H1 (cell line): Measurements from ENCODE around the gene OSBPL6. TPM values are rescaled to one million over a fixed set of nuclear protein-coding genes. Genes with fewer than 3 reads are reported as not detected.

Experiments used
- CTCF ChIA-PET: fragments of 300-600 bp; sonication (Branson Sonifier 250); formaldehyde crosslinking; loops from one replicate; lab custom pipeline; 2021; ENCODE audit not compliant: partially characterized antibody; lab: Charles Lee
- POLR2A ChIA-PET: fragments of 300-600 bp; sonication (Branson Sonifier 250); formaldehyde crosslinking; loops from one replicate; lab custom pipeline; 2021; ENCODE audit warnings: inconsistent platforms; ENCODE audit not compliant: partially characterized antibody; lab: Charles Lee
- DNase-seq, 2 experiments: peaks; one replicate each; pipeline versions ENCODE4 v3.0.0 to v3.0.0-alpha.2; 2010 to 2022; ENCODE audit warnings: low spot score in 2 of 2, low read depth in 1 of 2, mixed read lengths in 1 of 2
- FAIRE-seq: peaks from 2 replicates; lab custom pipeline; 2011; peaks lifted over from hg19 to GRCh38; lab: Jason Lieb, UNC
- H2AFZ ChIP-seq: 2 replicates; pipeline ENCODE4 v1.8.1; 2012; ENCODE audit warnings: low read length, inconsistent platforms
- H2AK5ac ChIP-seq: 2 replicates; pipeline ENCODE4 v1.6.1; 2013; ENCODE audit warnings: low read depth, low read length
- H2BK120ac ChIP-seq: replicated peaks from 2 replicates; pipeline ENCODE3; 2013; ENCODE audit warnings: low read depth, low read length, inconsistent platforms
- H2BK12ac ChIP-seq: 2 replicates; pipeline ENCODE4 v1.6.1; 2013; ENCODE audit warnings: low read depth, low read length
- H2BK15ac ChIP-seq: 2 replicates; pipeline ENCODE4 v1.6.1; 2013; ENCODE audit warnings: low read length
- H2BK20ac ChIP-seq: 2 replicates; pipeline ENCODE4 v1.6.1; 2013; ENCODE audit warnings: low read length
- H2BK5ac ChIP-seq: 2 replicates; pipeline ENCODE4 v1.6.1; 2013; ENCODE audit warnings: low read depth, low read length
- H3K14ac ChIP-seq: 2 replicates; pipeline ENCODE4 v1.6.1; 2013; ENCODE audit warnings: inconsistent platforms; ENCODE audit not compliant: insufficient read length
- H3K18ac ChIP-seq: 2 replicates; pipeline ENCODE4 v1.6.1; 2013; ENCODE audit warnings: low read length; ENCODE audit errors: extremely low read depth
- H3K23ac ChIP-seq: 2 replicates; pipeline ENCODE4 v1.6.1; 2013; ENCODE audit warnings: inconsistent platforms; ENCODE audit not compliant: insufficient read length
- H3K23me2 ChIP-seq: 2 replicates; pipeline ENCODE4 v1.6.1; 2013; ENCODE audit warnings: low read depth, low read length
- H3K27ac ChIP-seq: 2 replicates; pipeline ENCODE4 v1.6.1; 2011; ENCODE audit warnings: low read depth, low read length, inconsistent platforms
- H3K27me3 ChIP-seq, 4 experiments: replicated peaks in 1 of 4; 1 replicate in 1 of 4; 2 replicates in 3 of 4; pipeline versions ENCODE4 v1.6.1 to v1.8.1; 2011 to 2013; ENCODE audit warnings: low read length in 3 of 4, mild to moderate bottlenecking in 3 of 4, inconsistent platforms in 2 of 4, mixed read lengths in 2 of 4, moderate library complexity in 1 of 4; ENCODE audit not compliant: control insufficient read depth in 3 of 4, insufficient read depth in 3 of 4; ENCODE audit errors: extremely low read depth in 1 of 4
- H3K36me3 ChIP-seq, 4 experiments: 2 replicates each; pipeline versions ENCODE4 v1.6.1 to v1.8.1; 2011 to 2013; ENCODE audit warnings: mild to moderate bottlenecking in 4 of 4, low read length in 3 of 4, moderate library complexity in 2 of 4, control low read depth in 1 of 4, inconsistent platforms in 1 of 4; ENCODE audit not compliant: insufficient read depth in 4 of 4, control insufficient read depth in 2 of 4
- H3K4ac ChIP-seq: replicated peaks from 2 replicates; pipeline ENCODE3; 2013; ENCODE audit warnings: low read length, low read depth, mixed read lengths, inconsistent platforms; ENCODE audit not compliant: insufficient read length
- H3K4me1 ChIP-seq, 4 experiments: replicated peaks in 1 of 4; 1 replicate in 1 of 4; 2 replicates in 3 of 4; pipeline versions ENCODE4 v1.6.1 to v1.8.1; 2011 to 2013; ENCODE audit warnings: low read length in 3 of 4, inconsistent platforms in 2 of 4, mixed read lengths in 1 of 4; ENCODE audit not compliant: insufficient read depth in 4 of 4, control insufficient read depth in 3 of 4
- H3K4me2 ChIP-seq, 2 experiments: 2 replicates each; pipeline versions ENCODE4 v1.6.1 to v1.8.1; 2011 to 2013; ENCODE audit warnings: low read depth in 2 of 2, low read length in 2 of 2, control low read depth in 1 of 2, inconsistent platforms in 1 of 2, mild to moderate bottlenecking in 1 of 2; ENCODE audit not compliant: insufficient read depth in 1 of 2
- H3K4me3 ChIP-seq, 4 experiments: fragments of 200-600, 300-600 bp in 1 of 4; sonication (generic), shearing (Covaris generic), sonication (Bioruptor Twin) in 1 of 4; 2 replicates each; pipeline versions ENCODE4 v1.5.1 to v1.8.1; 2011 to 2016; ENCODE audit warnings: low read length in 4 of 4, low read depth in 3 of 4, control low read depth in 2 of 4, inconsistent platforms in 2 of 4, mild to moderate bottlenecking in 2 of 4, mixed read lengths in 1 of 4, moderate library complexity in 1 of 4; ENCODE audit not compliant: insufficient read depth in 2 of 4; ENCODE audit errors: extremely low read depth in 1 of 4
- H3K56ac ChIP-seq: replicated peaks from 2 replicates; pipeline ENCODE3; 2013; ENCODE audit warnings: low read depth, mild to moderate bottlenecking, mixed read lengths, low read length, inconsistent platforms; ENCODE audit not compliant: insufficient read length
- H3K79me1 ChIP-seq: 2 replicates; pipeline ENCODE4 v1.6.1; 2013; ENCODE audit warnings: low read depth, low read length, control low read depth
- H3K79me2 ChIP-seq, 2 experiments: 2 replicates each; pipeline versions ENCODE4 v1.6.1 to v1.8.1; 2012 to 2013; ENCODE audit warnings: low read length in 2 of 2, mild to moderate bottlenecking in 2 of 2, inconsistent platforms in 1 of 2; ENCODE audit not compliant: insufficient read depth in 2 of 2, control insufficient read depth in 1 of 2
- H3K9ac ChIP-seq, 4 experiments: replicated peaks in 1 of 4; 1 replicate in 1 of 4; 2 replicates in 3 of 4; pipeline versions ENCODE4 v1.6.1 to v1.8.1; 2011 to 2013; ENCODE audit warnings: low read depth in 3 of 4, low read length in 3 of 4, control low read depth in 2 of 4, mild to moderate bottlenecking in 2 of 4, moderate library complexity in 2 of 4, inconsistent platforms in 1 of 4; ENCODE audit errors: extremely low read depth in 1 of 4
- H3K9me3 ChIP-seq, 2 experiments: 2 replicates each; pipeline versions ENCODE4 v1.6.1 to v1.8.1; 2012 to 2013; ENCODE audit warnings: mild to moderate bottlenecking in 2 of 2, moderate library complexity in 2 of 2, control low read depth in 1 of 2, inconsistent platforms in 1 of 2, low read depth in 1 of 2, low read length in 1 of 2, mixed read lengths in 1 of 2; ENCODE audit not compliant: insufficient read depth in 2 of 2
- H4K20me1 ChIP-seq, 2 experiments: replicated peaks in 1 of 2; 2 replicates each; pipeline versions ENCODE3 to v1.8.1; 2011 to 2013; ENCODE audit warnings: inconsistent platforms in 2 of 2, low read length in 2 of 2, mild to moderate bottlenecking in 1 of 2; ENCODE audit not compliant: insufficient read depth in 2 of 2, control insufficient read depth in 1 of 2
- H4K5ac ChIP-seq: 2 replicates; pipeline ENCODE4 v1.6.1; 2013; ENCODE audit warnings: low read length, low read depth, mixed read lengths, inconsistent platforms; ENCODE audit not compliant: insufficient read length
- H4K8ac ChIP-seq: 2 replicates; pipeline ENCODE4 v1.8.0; 2013; ENCODE audit warnings: mild to moderate bottlenecking, moderate library complexity, low read length, inconsistent platforms; ENCODE audit not compliant: insufficient read depth; ENCODE audit errors: extremely low read depth
- H4K91ac ChIP-seq: replicated peaks from 2 replicates; pipeline ENCODE3; 2013; ENCODE audit warnings: low read length, mixed read lengths, inconsistent platforms; ENCODE audit not compliant: insufficient read length
- CEBPB ChIP-seq: IDR thresholded peaks from 2 replicates; pipeline ENCODE4 v1.6.1; 2012; ENCODE audit warnings: low read depth, low read length
- CHD1 ChIP-seq: IDR thresholded peaks from 2 replicates; pipeline ENCODE4 v1.6.1; 2012; ENCODE audit warnings: low read depth, low read length, improper control_type of control experiment
- EGR1 ChIP-seq: IDR thresholded peaks from 2 replicates; pipeline ENCODE4 v1.6.1; 2011; ENCODE audit warnings: low read depth, low read length, borderline replicate concordance
- EP300 ChIP-seq, 2 experiments: IDR thresholded peaks; 1 replicate in 1 of 2; 2 replicates in 1 of 2; pipeline ENCODE4 v1.6.1; 2011 to 2012; ENCODE audit warnings: low read depth in 2 of 2, low read length in 2 of 2, mild to moderate bottlenecking in 2 of 2, borderline replicate concordance in 1 of 2, inconsistent platforms in 1 of 2, moderate library complexity in 1 of 2
- KDM1A ChIP-seq: fragments of 200-600, 300-600 bp; sonication (generic); IDR thresholded peaks from 2 replicates; pipeline ENCODE4 v1.7.1; 2016; ENCODE audit warnings: mild to moderate bottlenecking, low read length, borderline replicate concordance
- POLR2A ChIP-seq, 2 experiments: IDR thresholded peaks; 1 replicate in 1 of 2; 2 replicates in 1 of 2; pipeline ENCODE4 v1.6.1; 2011; ENCODE audit warnings: low read depth in 2 of 2, low read length in 2 of 2, mild to moderate bottlenecking in 2 of 2; ENCODE audit errors: control extremely low read depth in 1 of 2
- SRF ChIP-seq: IDR thresholded peaks from 2 replicates; pipeline ENCODE4 v1.6.1; 2011; ENCODE audit warnings: mild to moderate bottlenecking, low read depth, low read length, moderate library complexity
- SUZ12 ChIP-seq: fragments of 200-600 bp; sonication (generic); IDR thresholded peaks from 2 replicates; pipeline ENCODE4 v1.6.1; 2012; ENCODE audit warnings: mild to moderate bottlenecking, inconsistent platforms, low read length, moderate library complexity, mixed read lengths
- TCF12 ChIP-seq: IDR thresholded peaks from 2 replicates; pipeline ENCODE4 v1.6.1; 2011; ENCODE audit warnings: low read depth, mild to moderate bottlenecking, low read length
- YY1 ChIP-seq: IDR thresholded peaks from 2 replicates; pipeline ENCODE4 v1.6.1; 2011; ENCODE audit warnings: low read depth, mild to moderate bottlenecking, low read length
- WGBS, 2 experiments: shearing (Covaris generic) in 1 of 2; methylation state at CpG; one replicate each; pipeline versions ENCODE4 v1.1.6 to v1.1.7; 2013 to 2015; ENCODE audit warnings: low lambda C conversion rate in 2 of 2, mixed read lengths in 2 of 2, inconsistent platforms in 1 of 2, low coverage in 1 of 2, missing lambda C conversion rate in 1 of 2; ENCODE audit not compliant: insufficient replicate concordance in 2 of 2, insufficient coverage in 1 of 2, insufficient read length in 1 of 2; ENCODE audit errors: extremely low coverage in 1 of 2, missing lambda C conversion rate in 1 of 2; 5-methylcytosine and 5-hydroxymethylcytosine counted together
- polyA plus RNA-seq, 7 experiments: library from polyadenylated mRNA; depleted of rRNA in 3 of 7; stranded (reverse) in 5 of 7; unstranded in 2 of 7; fragments of >200 nt in 5 of 7; fragments of 200-250 nt in 2 of 7; gene quantifications; 1 replicate in 5 of 7; 2 replicates in 1 of 7; 4 replicates in 1 of 7; pipeline versions ENCODE4 v1.2.1 to v1.2.3, GENCODE V29; 2011 to 2013; ENCODE audit warnings: missing spikeins in 2 of 7, mixed read lengths in 2 of 7
- total RNA-seq: library from RNA; stranded (reverse); fragmentation: NEBNext Ultra II Directional; extraction: Animal tissue kit (Norgen Biotek cat#: 25700); gene quantifications from 2 replicates; pipeline ENCODE4 v1.2.1, GENCODE V29; 2021
- TF ChIP-seq, protein P1 (sequence below): IDR thresholded peaks from 2 replicates; pipeline ENCODE4 v1.6.1; 2011; ENCODE audit warnings: low read depth, mild to moderate bottlenecking, low read length; ENCODE audit not compliant: insufficient read depth
- TF ChIP-seq, protein P2 (sequence below): IDR thresholded peaks from 2 replicates; pipeline ENCODE4 v1.6.1; 2011; ENCODE audit warnings: low read length, improper control_type of control experiment

OSBPL6 gene
- total and polyA plus RNA-seq, 2 of the 8 experiments (the other 6 are each of a cell fraction or from before 2014, with no cell fraction given), result 1.7 to 5.6 TPM

DNA sequence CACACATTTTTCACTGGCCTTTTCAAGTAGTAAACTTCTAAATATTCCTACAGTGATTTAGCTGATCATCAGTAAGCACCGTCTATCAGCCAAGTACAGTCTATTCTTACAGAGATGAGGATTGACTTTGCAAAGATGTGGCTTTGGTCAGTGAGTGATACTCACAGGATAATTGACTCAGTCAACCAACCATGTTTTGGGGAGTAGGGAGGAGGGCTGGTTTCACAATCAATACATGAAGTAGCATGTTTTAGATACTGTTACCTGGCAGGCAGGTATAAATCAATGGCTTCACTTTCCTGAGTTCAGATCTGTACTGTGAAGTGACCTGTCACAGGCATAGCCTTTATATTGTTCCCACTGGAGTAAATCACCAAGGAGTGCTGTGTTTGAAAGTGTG is 27.2 kb downstream of the OSBPL6 start:
- Histone ChIP-seq H3K79me2 (no peaks in the 10 kb centered on the region), H3K9me3 (no peaks in the 10 kb centered on the region; a peak in 1 of 4 replicates)
- no peak for DNase-seq
- TF ChIP-seq CEBPB, result no peak
- TF ChIP-seq KDM1A, result no peak
- no peak for TF ChIP-seq SRF
- no peak for TF ChIP-seq CHD1
- TF ChIP-seq, protein P1, sequence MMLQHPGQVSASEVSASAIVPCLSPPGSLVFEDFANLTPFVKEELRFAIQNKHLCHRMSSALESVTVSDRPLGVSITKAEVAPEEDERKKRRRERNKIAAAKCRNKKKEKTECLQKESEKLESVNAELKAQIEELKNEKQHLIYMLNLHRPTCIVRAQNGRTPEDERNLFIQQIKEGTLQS, result no peak
- TF ChIP-seq, protein P2, sequence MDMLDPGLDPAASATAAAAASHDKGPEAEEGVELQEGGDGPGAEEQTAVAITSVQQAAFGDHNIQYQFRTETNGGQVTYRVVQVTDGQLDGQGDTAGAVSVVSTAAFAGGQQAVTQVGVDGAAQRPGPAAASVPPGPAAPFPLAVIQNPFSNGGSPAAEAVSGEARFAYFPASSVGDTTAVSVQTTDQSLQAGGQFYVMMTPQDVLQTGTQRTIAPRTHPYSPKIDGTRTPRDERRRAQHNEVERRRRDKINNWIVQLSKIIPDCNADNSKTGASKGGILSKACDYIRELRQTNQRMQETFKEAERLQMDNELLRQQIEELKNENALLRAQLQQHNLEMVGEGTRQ, result no peak
- no peak for TF ChIP-seq TCF12
- no peak for TF ChIP-seq EP300 (IDR thresholded peaks at IDR 0.05; ENCODE audit: borderline replicate concordance in 1 of 2, low read depth in 2 of 2, low read length in 2 of 2)
- no peak for TF ChIP-seq POLR2A (IDR thresholded peaks at IDR 0.05; ENCODE audit: control extremely low read depth in 1 of 2, low read depth in 2 of 2, low read length in 2 of 2)
- no peak for TF ChIP-seq EGR1
- TF ChIP-seq SUZ12, result no peak
- TF ChIP-seq YY1, result no peak

More for the DNA sequence above, 27.2 kb downstream of the OSBPL6 start:
- no peak overlapping the region for H4K5ac ChIP-seq
- no peak overlapping the region for H3K4me3 ChIP-seq
- H2AFZ ChIP-seq, result no peak overlapping the region
- no peak overlapping the region for H3K9ac ChIP-seq
- no peak overlapping the region for H3K4ac ChIP-seq
- H4K8ac ChIP-seq, result no peak overlapping the region
- no peak overlapping the region for H2BK20ac ChIP-seq
- no peak overlapping the region for H3K4me2 ChIP-seq
- no peak overlapping the region for H2BK5ac ChIP-seq
- FAIRE-seq, result no peak
- peaks cover 5% of the 10 kb centered on the region; the same call in 1 of the 2 replicates for H3K23me2 ChIP-seq
- no peak overlapping the region for H2BK12ac ChIP-seq
- WGBS, 2 experiments, result 100% methylated on average over 1 of the region's 1 CpG; no CpG with 5 or more reads in 1 of the 2 experiments
- ChIA-PET CTCF (interaction anchor here (1.1 to 1.9 kb wide), 2 partner anchors 10 to 13 kb away, joined by 3 to 6 read pairs; no protein-coding TSS in a partner anchor), POLR2A (interaction anchor here (0.8 kb wide), 1 partner anchor 10 kb away, joined by 3 read pairs; no protein-coding TSS in a partner anchor)
- H3K27me3 ChIP-seq, result peaks cover 1 to 14% (median 8%) of the 10 kb centered on the region in 4 experiments; a peak in 5 of 7 replicates
- H3K18ac ChIP-seq, result no peak overlapping the region
- no peak overlapping the region for H2BK120ac ChIP-seq
- peaks cover 4 to 14% (median 7%) of the 10 kb centered on the region in 4 experiments; a peak in 6 of 7 replicates for H3K4me1 ChIP-seq
- H3K23ac ChIP-seq, result no peak overlapping the region
- no peaks in the 10 kb centered on the region for H3K36me3 ChIP-seq
- no peak overlapping the region for H4K91ac ChIP-seq
- no peak overlapping the region for H3K27ac ChIP-seq
- peaks cover 1 to 2% of the 10 kb centered on the region in 2 experiments for H4K20me1 ChIP-seq
- H2BK15ac ChIP-seq, result no peak overlapping the region
- H2AK5ac ChIP-seq, result 0 out of 2 replicates have a peak overlapping the region, but pooled peaks have one; percentile 5
- H3K79me1 ChIP-seq, result no peaks in the 10 kb centered on the region; the same call in 1 of the 2 replicates
- H3K14ac ChIP-seq, result no peak overlapping the region
- H3K56ac ChIP-seq, result no peak overlapping the region
